T-cell (primary cell): ENCODE measurements around the gene MBOAT1. TPM values are rescaled to one million over a fixed set of nuclear protein-coding genes. Genes with fewer than 3 reads are reported as not detected.

Experiments used
- ATAC-seq, 4 experiments: fragments of 200-7000 bp in 3 of 4; fragments of 150-1000 bp in 1 of 4; cut with Tn5 transposase; replicated peaks in 1 of 4; 1 replicate in 3 of 4; 2 replicates in 1 of 4; pipeline ENCODE4 v1.10.0; 2021; ENCODE audit warnings: moderate library complexity in 3 of 4, mild to moderate bottlenecking in 2 of 4, moderate number of reproducible peaks in 1 of 4
- CTCF ChIA-PET, 2 donors: fragments of 300-600 bp; sonication (Branson Sonifier 250); formaldehyde crosslinking; loops; one replicate each; lab custom pipeline; 2022; ENCODE audit warnings: antibody characterized with exemption in 2 of 2; lab: Charles Lee
- POLR2A ChIA-PET, 2 donors: fragments of 300-600 bp; sonication (Branson Sonifier 250); formaldehyde crosslinking; loops; one replicate each; lab custom pipeline; 2022; ENCODE audit warnings: antibody characterized with exemption in 2 of 2; lab: Charles Lee
- DNase-seq, 35 experiments: peaks; one replicate each; pipeline versions ENCODE4 v3.0.0 to v3.0.0-alpha.2; 2013 to 2023
- H3K27ac ChIP-seq: one replicate; pipeline ENCODE4 v1.5.1; 2013; ENCODE audit warnings: low read length
- H3K27me3 ChIP-seq, 2 experiments: replicated peaks in 1 of 2; 1 replicate in 1 of 2; 2 replicates in 1 of 2; pipeline versions ENCODE4 v1.6.1 to v1.7.0; 2013; ENCODE audit warnings: low read length in 1 of 2, mixed read lengths in 1 of 2; ENCODE audit not compliant: control insufficient read depth in 2 of 2, insufficient read depth in 2 of 2; ENCODE audit errors: extremely low read depth in 1 of 2
- H3K36me3 ChIP-seq, 2 donors: 1 replicate in 1 of 2; 2 replicates in 1 of 2; pipeline versions ENCODE4 v1.6.1 to v1.7.0; 2013; ENCODE audit warnings: low read length in 1 of 2; ENCODE audit not compliant: control insufficient read depth in 2 of 2, insufficient read depth in 1 of 2; ENCODE audit errors: extremely low read depth in 1 of 2
- H3K4me1 ChIP-seq, 2 experiments: 1 replicate in 1 of 2; 2 replicates in 1 of 2; pipeline versions ENCODE4 v1.6.1 to v1.7.0; 2013; ENCODE audit warnings: low read length in 2 of 2, mixed read lengths in 1 of 2; ENCODE audit not compliant: insufficient read depth in 2 of 2, control insufficient read depth in 1 of 2; ENCODE audit errors: extremely low read depth in 1 of 2
- H3K4me3 ChIP-seq, 2 donors: 1 replicate in 1 of 2; 2 replicates in 1 of 2; pipeline versions ENCODE4 v1.5.1 to v1.7.0; 2013; ENCODE audit warnings: mild to moderate bottlenecking in 2 of 2, low read length in 1 of 2, moderate library complexity in 1 of 2; ENCODE audit not compliant: control insufficient read depth in 1 of 2; ENCODE audit errors: extremely low read depth in 1 of 2
- H3K9me3 ChIP-seq: 2 replicates; pipeline ENCODE4 v1.7.0; 2013
- H3K27ac Mint-ChIP-seq, 2 donors: one replicate each; pipeline ENCODE4 v1.8.0; 2020 to 2021; ENCODE audit warnings: mild to moderate bottlenecking in 2 of 2, mixed read lengths in 2 of 2
- H3K27me3 Mint-ChIP-seq, 2 donors: one replicate each; pipeline ENCODE4 v1.8.0; 2021 to 2022; ENCODE audit warnings: mixed read lengths in 2 of 2
- H3K36me3 Mint-ChIP-seq: one replicate; pipeline ENCODE4 v1.8.0; 2021; ENCODE audit warnings: mixed read lengths
- H3K4me1 Mint-ChIP-seq, 3 donors: one replicate each; pipeline ENCODE4 v1.8.0; 2020 to 2022; ENCODE audit warnings: mixed read lengths in 3 of 3, mild to moderate bottlenecking in 1 of 3
- H3K4me3 Mint-ChIP-seq, 3 donors: one replicate each; pipeline ENCODE4 v1.8.0; 2020 to 2022; ENCODE audit warnings: mild to moderate bottlenecking in 3 of 3, mixed read lengths in 3 of 3, moderate library complexity in 3 of 3
- H3K9me3 Mint-ChIP-seq, 3 donors: one replicate each; pipeline ENCODE4 v1.8.0; 2020 to 2022; ENCODE audit warnings: mixed read lengths in 3 of 3
- WGBS: methylation state at CpG from one replicate; pipeline ENCODE4 v1.1.5; 2013; ENCODE audit warnings: missing lambda C conversion rate; ENCODE audit not compliant: insufficient coverage; 5-methylcytosine and 5-hydroxymethylcytosine counted together
- total RNA-seq, 35 experiments: library from RNA in 6 of 35; stranded (reverse) in 6 of 35; fragments of 120-200 nt in 1 of 35; gene quantifications; one replicate each; pipeline versions ENCODE4 v1.2.1 to v1.2.4 and lab custom pipeline; 2013 to 2026

Gene MBOAT1
- total RNA-seq, 5 donors from 2014 or later (not counting 1 experiment from before 2014, with no cell fraction given), result 8.3 to 21.5 (median 12.0) TPM

DNA sequence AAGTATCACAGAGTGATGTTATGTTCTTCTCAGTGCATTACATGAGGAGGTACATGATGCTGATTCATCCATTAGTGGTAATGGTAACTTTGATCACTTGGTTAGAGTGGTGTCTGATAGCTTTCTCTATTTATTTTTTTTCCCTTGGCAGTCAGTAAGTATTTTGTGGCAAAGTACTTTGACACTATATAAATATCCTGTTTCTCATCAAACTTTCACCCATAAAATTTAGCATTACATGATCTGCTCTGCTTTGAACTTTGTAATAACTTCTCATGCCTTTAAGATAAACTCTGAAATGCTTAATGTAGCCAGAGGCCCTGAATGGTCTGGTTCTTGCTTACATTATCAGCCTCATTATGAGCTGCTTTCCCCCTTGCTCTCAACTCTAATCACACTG is 127.9 kb downstream of the MBOAT1 start:
- CTCF ChIA-PET, result no interaction called here
- Histone ChIP-seq H3K4me1 (no peaks in the 10 kb centered on the region), H3K36me3 (no peaks in the 10 kb centered on the region), H3K9me3 (no peaks in the 10 kb centered on the region), H3K4me3 (no peak overlapping the region), H3K27me3 (no peaks in the 10 kb centered on the region), H3K27ac (no peak overlapping the region)
- DNase-seq (no peak), ATAC-seq (no peak)
- Mint-ChIP-seq H3K36me3 (no peaks in the 10 kb centered on the region), H3K9me3 (peaks cover 3 to 7% (median 3%) of the 10 kb centered on the region in 3 donors), H3K4me3 (no peak overlapping the region), H3K27me3 (peaks cover 0 to 4% of the 10 kb centered on the region in 2 donors), H3K4me1 (no peaks in the 10 kb centered on the region), H3K27ac (no peak overlapping the region)
- POLR2A ChIA-PET, result no interaction called here

- 72% methylated on average over 3 of the region's 6 CpGs for WGBS
- H3K27me3 Mint-ChIP-seq, result peaks cover 1 to 27% of the 10 kb centered on the region in 2 donors
Observed at GRCh38 chr6:20071998-20072397, 140.3 kb downstream of the MBOAT1 start.

DNA sequence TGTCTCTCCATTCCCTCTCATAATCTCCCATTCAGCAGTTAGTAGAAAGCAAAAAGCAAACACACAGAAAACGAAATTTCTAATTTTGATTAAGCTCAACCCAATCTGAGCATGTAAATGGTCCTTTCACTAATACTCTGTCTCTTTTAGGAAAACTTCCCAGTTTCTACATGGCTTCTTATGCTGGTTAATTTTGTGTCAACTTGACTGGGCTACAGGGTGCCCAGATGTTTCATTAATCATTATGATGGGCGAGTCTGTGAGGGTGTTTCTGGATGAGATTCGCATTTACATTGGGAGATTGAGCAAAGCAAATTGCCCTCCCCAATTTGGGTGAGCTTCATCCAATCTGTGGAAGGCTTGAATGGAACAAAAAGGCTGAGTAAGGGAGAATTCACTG is 142.2 kb downstream of the MBOAT1 start:
- no peaks in the 10 kb centered on the region for H3K4me1 Mint-ChIP-seq
- Histone ChIP-seq H3K9me3 (no peaks in the 10 kb centered on the region), H3K4me3 (no peak overlapping the region), H3K27ac (no peak overlapping the region), H3K36me3 (no peaks in the 10 kb centered on the region), H3K4me1 (no peaks in the 10 kb centered on the region), H3K27me3 (peaks cover 0 to 7% of the 10 kb centered on the region in 2 experiments)
- no peak overlapping the region for H3K4me3 Mint-ChIP-seq
- peaks cover 1 to 23% of the 10 kb centered on the region in 2 donors for H3K27me3 Mint-ChIP-seq
- H3K27ac Mint-ChIP-seq, result no peak overlapping the region
- peaks cover 13% of the 10 kb centered on the region for H3K36me3 Mint-ChIP-seq
- peaks cover under 1 to 7% (median 2%) of the 10 kb centered on the region in 3 donors for H3K9me3 Mint-ChIP-seq
- WGBS, result 80% methylated on average over 2 of the region's 3 CpGs
- ChIA-PET CTCF (no interaction called here), POLR2A (interaction anchor here in 1 of 2 donors (0.6 kb wide), 1 partner anchor 9 kb away, joined by 3 read pairs; no protein-coding TSS in a partner anchor)
- DNase-seq, result no peak
- ATAC-seq, result no peak

More at GRCh38 chr6:20071998-20072397, 140.3 kb downstream of the MBOAT1 start:
- Mint-ChIP-seq H3K4me3 (no peak overlapping the region), H3K36me3 (peaks cover 16% of the 10 kb centered on the region), H3K4me1 (no peaks in the 10 kb centered on the region), H3K27ac (no peak overlapping the region), H3K9me3 (peaks cover 14 to 25% (median 17%) of the 10 kb centered on the region in 3 donors)
- Histone ChIP-seq H3K27ac (no peak overlapping the region), H3K9me3 (no peaks in the 10 kb centered on the region), H3K4me3 (no peak overlapping the region), H3K36me3 (no peaks in the 10 kb centered on the region), H3K27me3 (peaks cover 0 to 7% of the 10 kb centered on the region in 2 experiments), H3K4me1 (no peaks in the 10 kb centered on the region)
- ATAC-seq, result no peak
- ChIA-PET POLR2A (no interaction called here), CTCF (interaction anchor here in 1 of 2 donors (0.6 kb wide), 1 partner anchor 16 kb away, joined by 3 read pairs; no protein-coding TSS in a partner anchor)
- no peak for DNase-seq

- DNase-seq, result no peak
- ATAC-seq, result no peak
- Mint-ChIP-seq H3K27me3 (peaks cover 1 to 23% of the 10 kb centered on the region in 2 donors), H3K27ac (no peak overlapping the region), H3K4me1 (no peaks in the 10 kb centered on the region), H3K9me3 (peaks cover 0 to 6% (median 0%) of the 10 kb centered on the region in 3 donors), H3K36me3 (peaks cover 13% of the 10 kb centered on the region), H3K4me3 (no peak overlapping the region)
- Histone ChIP-seq H3K27me3 (peaks cover 0 to 2% of the 10 kb centered on the region in 2 experiments), H3K27ac (no peak overlapping the region), H3K9me3 (no peaks in the 10 kb centered on the region), H3K4me3 (no peak overlapping the region), H3K36me3 (no peaks in the 10 kb centered on the region), H3K4me1 (no peaks in the 10 kb centered on the region)
- POLR2A ChIA-PET, result no interaction called here
- 88% methylated on average over 11 of the region's 12 CpGs for WGBS
- CTCF ChIA-PET, result no interaction called here
Observed at GRCh38 chr6:20069021-20069522, 143.2 kb downstream of the MBOAT1 start.

- WGBS, result no CpG with 5 or more reads among the region's 10 CpGs
- H3K27me3 Mint-ChIP-seq, result peaks cover 1 to 23% of the 10 kb centered on the region in 2 donors
Observed at GRCh38 chr6:20068421-20068988, 143.8 kb downstream of the MBOAT1 start.

GRCh38 chr6:20061952-20062351 is 150.3 kb downstream of the MBOAT1 start:
- no peak for ATAC-seq
- H3K4me3 Mint-ChIP-seq, result no peak overlapping the region

More at GRCh38 chr6:20068421-20068988, 143.8 kb downstream of the MBOAT1 start:
- H3K36me3 Mint-ChIP-seq, result peaks cover 13% of the 10 kb centered on the region
- DNase-seq, result no peak
- ATAC-seq, result no peak
- no peaks in the 10 kb centered on the region for H3K36me3 ChIP-seq
- CTCF ChIA-PET, result no interaction called here
- POLR2A ChIA-PET, result no interaction called here
- H3K4me3 Mint-ChIP-seq, result no peak overlapping the region
- H3K27ac Mint-ChIP-seq, result no peak overlapping the region
- H3K4me1 ChIP-seq, result no peaks in the 10 kb centered on the region
- H3K27me3 ChIP-seq, result peaks cover 0 to 2% of the 10 kb centered on the region in 2 experiments
- no peaks in the 10 kb centered on the region for H3K9me3 ChIP-seq
- H3K9me3 Mint-ChIP-seq, result peaks cover 0 to 6% (median 0%) of the 10 kb centered on the region in 3 donors
- no peaks in the 10 kb centered on the region for H3K4me1 Mint-ChIP-seq
- no peak overlapping the region for H3K27ac ChIP-seq
- no peak overlapping the region for H3K4me3 ChIP-seq

More at GRCh38 chr6:20061952-20062351, 150.3 kb downstream of the MBOAT1 start:
- Mint-ChIP-seq H3K36me3 (no peaks in the 10 kb centered on the region), H3K27me3 (no peaks in the 10 kb centered on the region), H3K9me3 (no peaks in the 10 kb centered on the region), H3K4me1 (peaks cover 0 to 9% (median 1%) of the 10 kb centered on the region in 3 donors), H3K27ac (no peak overlapping the region)
- CTCF ChIA-PET, result no interaction called here
- Histone ChIP-seq H3K4me1 (peaks cover 2 to 4% of the 10 kb centered on the region in 2 experiments), H3K27ac (no peak overlapping the region), H3K9me3 (no peaks in the 10 kb centered on the region), H3K4me3 (no peak overlapping the region), H3K36me3 (no peaks in the 10 kb centered on the region), H3K27me3 (no peaks in the 10 kb centered on the region)
- POLR2A ChIA-PET, result no interaction called here
- DNase-seq, result no peak
- WGBS, result 0% methylated on average over 1 of the region's 5 CpGs
